Spleen (tissue), 7 donors: Measurements from ENCODE around the gene ST6GALNAC5.

Experiments used
- CTCF ChIP-seq, 11 experiments: fragments of 200-600 bp in 7 of 11; fragments of 450-650 bp in 4 of 11; sonication (generic) in 4 of 11; IDR thresholded peaks in 8 of 11; conservative IDR thresholded peaks in 3 of 11; 1 replicate in 7 of 11; 2 replicates in 4 of 11; pipeline versions ENCODE4 v1.4.0 to v1.8.0; 2016 to 2021; ENCODE audit warnings: antibody characterized with exemption in 11 of 11, inconsistent platforms in 4 of 11, mild to moderate bottlenecking in 1 of 11
- POLR2A ChIP-seq, 3 donors: fragments of 450-650 bp; IDR thresholded peaks; one replicate each; pipeline ENCODE4 v1.5.1; 2017; ENCODE audit warnings: antibody characterized with exemption in 3 of 3, mild to moderate bottlenecking in 1 of 3
- POLR2AphosphoS5 ChIP-seq, 3 donors: sonication (generic); formaldehyde crosslinking; IDR thresholded peaks; one replicate each; pipeline ENCODE4 v1.5.1; 2017; ENCODE audit warnings: antibody characterized with exemption in 3 of 3
- donor health status: DM: no; HTN: no; CAD: no; lungs with moderate emphysema.
- donor health status: DM: no; HTN: no; CAD: no.
- donor health status: DM: no; HTN: no; CAD: no.

DNA sequence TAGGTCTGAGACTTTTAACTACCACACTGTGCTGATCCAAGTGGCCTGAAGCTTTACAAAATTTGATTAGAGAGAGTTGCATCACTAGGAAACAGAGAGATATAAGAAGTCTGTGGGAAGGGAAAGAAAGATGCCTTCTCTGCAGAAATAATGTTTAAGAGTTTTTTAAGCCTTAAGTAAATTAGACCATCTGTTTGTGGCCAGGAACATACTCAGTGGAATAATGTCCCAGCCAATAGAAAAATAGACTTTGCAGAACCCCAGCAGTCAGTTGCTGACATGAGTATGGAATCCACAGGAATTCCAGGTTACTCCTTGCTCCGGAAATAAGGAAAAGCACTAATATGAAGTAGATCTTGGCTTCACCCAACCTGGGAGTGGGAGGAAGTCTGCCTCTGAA lies 144.8 kb downstream of the ST6GALNAC5 start:
- TF ChIP-seq POLR2A (IDR thresholded peaks at IDR 0.05) (no peak), CTCF (IDR thresholded peaks at IDR 0.05 in 8 of 11, conservative IDR thresholded peaks at IDR 0.05 in 3 of 11) (no peak), POLR2AphosphoS5 (IDR thresholded peaks at IDR 0.05) (no peak)
